HAP-1 (cell line): ENCODE data around the gene SLC37A2.
A peak's percentile ranks its signal among the peaks of the same experiment; 100 is the strongest.
"Not testable (repeated sequence)": the region's sequence is repeated elsewhere in the genome, so short reads cannot be mapped to it uniquely, and the experiment has no call there.

Experiments
- DNase-seq, 2 experiments: peaks; one replicate each; pipeline ENCODE4 v3.0.0-alpha.2; 2016 to 2020; ENCODE audit warnings: low spot score in 2 of 2
- H3K27me3 ChIP-seq: fragments of 250-450 bp; sonication (Bioruptor Pico); 2 replicates; pipeline ENCODE4 v1.5.1; 2020; ENCODE audit warnings: low read depth, mild to moderate bottlenecking, moderate library complexity
- H3K36me3 ChIP-seq: fragments of 250-450 bp; sonication (Bioruptor Pico); replicated peaks from 2 replicates; pipeline ENCODE4 v1.5.1; 2020; ENCODE audit warnings: mild to moderate bottlenecking
- H3K4me1 ChIP-seq: fragments of 250-450 bp; sonication (Bioruptor Pico); 2 replicates; pipeline ENCODE4 v1.5.1; 2020; ENCODE audit warnings: mild to moderate bottlenecking
- H3K4me3 ChIP-seq: fragments of 250-450 bp; sonication (Bioruptor Pico); 2 replicates; pipeline ENCODE4 v1.5.1; 2020; ENCODE audit warnings: mild to moderate bottlenecking, moderate library complexity
- H3K9me3 ChIP-seq: fragments of 250-450 bp; sonication (Bioruptor Pico); 2 replicates; pipeline ENCODE4 v1.5.1; 2020; ENCODE audit warnings: mild to moderate bottlenecking, moderate library complexity
- in situ Hi-C: fragments of 300-500 bp; cut with MboI; formaldehyde crosslinking; loops from 3 replicates; pipeline ENCODE4 v1.14.3; 2020; ENCODE audit warnings: low sequenced_read_pairs, inconsistent platforms, mixed read lengths

The SLC37A2 gene

GRCh38 chr11:125083312-125084056, 20.4 kb downstream of the SLC37A2 start:
- Histone ChIP-seq H3K4me3 (no peak overlapping the region), H3K9me3 (no peaks in the 10 kb centered on the region), H3K4me1 (no peaks in the 10 kb centered on the region), H3K36me3 (no peaks in the 10 kb centered on the region), H3K27me3 (no peaks in the 10 kb centered on the region)
- in situ Hi-C loops, result no loop called here
- no peak for DNase-seq

DNA sequence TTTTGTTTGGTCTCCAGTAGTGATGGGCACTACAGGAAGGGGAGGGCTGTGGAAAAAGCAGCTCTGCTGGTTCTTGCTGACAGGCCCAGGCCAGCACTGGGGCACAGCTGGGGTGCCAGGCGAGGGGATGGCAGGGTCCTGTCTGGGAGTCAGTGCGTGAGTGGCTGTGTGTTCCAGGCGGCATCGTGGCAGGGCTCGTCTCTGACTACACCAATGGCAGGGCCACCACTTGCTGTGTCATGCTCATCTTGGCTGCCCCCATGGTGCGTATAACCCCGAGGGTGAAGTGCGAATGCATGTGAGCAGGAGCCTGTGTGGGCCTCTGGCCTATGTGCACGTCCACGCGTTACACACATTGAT, 20.9 kb downstream of the SLC37A2 start:
- DNase-seq, result no peak
- no peaks in the 10 kb centered on the region for H3K27me3 ChIP-seq
- H3K9me3 ChIP-seq, result no peaks in the 10 kb centered on the region
- no peaks in the 10 kb centered on the region for H3K4me1 ChIP-seq
- in situ Hi-C loops, result no loop called here
- no peak overlapping the region for H3K4me3 ChIP-seq
- no peaks in the 10 kb centered on the region for H3K36me3 ChIP-seq

- DNase-seq, result no peak
- Histone ChIP-seq H3K36me3 (no peaks in the 10 kb centered on the region), H3K9me3 (no peaks in the 10 kb centered on the region), H3K4me1 (no peaks in the 10 kb centered on the region), H3K4me3 (no peak overlapping the region), H3K27me3 (no peaks in the 10 kb centered on the region)
- in situ Hi-C loops, result no loop called here
These were observed 21.7 kb downstream of the SLC37A2 start for GRCh38 chr11:125084761-125085231.

- DNase-seq, result no peak
- H3K9me3 ChIP-seq, result no peaks in the 10 kb centered on the region
- H3K36me3 ChIP-seq, result no peaks in the 10 kb centered on the region
- no peaks in the 10 kb centered on the region for H3K4me1 ChIP-seq
- H3K27me3 ChIP-seq, result no peaks in the 10 kb centered on the region
- no peak overlapping the region for H3K4me3 ChIP-seq
- in situ Hi-C loops, result no loop called here
These were observed 22.4 kb downstream of the SLC37A2 start for GRCh38 chr11:125085301-125086081.

GRCh38 chr11:125086633-125087296, 23.7 kb downstream of the SLC37A2 start:
- peaks cover 4% of the 10 kb centered on the region; the same call in 1 of the 2 replicates for H3K4me1 ChIP-seq
- no peaks in the 10 kb centered on the region for H3K27me3 ChIP-seq
- in situ Hi-C loops, result no loop called here
- no peak for DNase-seq
- H3K4me3 ChIP-seq, result no peak overlapping the region
- no peaks in the 10 kb centered on the region for H3K9me3 ChIP-seq
- no peaks in the 10 kb centered on the region for H3K36me3 ChIP-seq

- no peaks in the 10 kb centered on the region for H3K27me3 ChIP-seq
- peaks cover 4% of the 10 kb centered on the region; the same call in 1 of the 2 replicates for H3K4me1 ChIP-seq
- no peak overlapping the region for H3K4me3 ChIP-seq
- no peak for DNase-seq
- in situ Hi-C loops, result no loop called here
- H3K36me3 ChIP-seq, result no peaks in the 10 kb centered on the region
- H3K9me3 ChIP-seq, result no peaks in the 10 kb centered on the region
These were observed 25.0 kb downstream of the SLC37A2 start for GRCh38 chr11:125088123-125088522.

GRCh38 chr11:125088576-125089455, 25.7 kb downstream of the SLC37A2 start:
- Histone ChIP-seq H3K4me3 (no peak overlapping the region), H3K36me3 (no peaks in the 10 kb centered on the region), H3K27me3 (no peaks in the 10 kb centered on the region), H3K4me1 (peaks cover 4% of the 10 kb centered on the region; the same call in 1 of the 2 replicates), H3K9me3 (no peaks in the 10 kb centered on the region)
- DNase-seq, result no peak
- in situ Hi-C loops, result no loop called here

GRCh38 chr11:125089481-125089880, 26.4 kb downstream of the SLC37A2 start:
- H3K36me3 ChIP-seq, H3K9me3 ChIP-seq, H3K4me1 ChIP-seq, DNase-seq, H3K27me3 ChIP-seq, in situ Hi-C loops, H3K4me3 ChIP-seq: not testable (repeated sequence)

- H3K9me3 ChIP-seq, H3K4me3 ChIP-seq, H3K36me3 ChIP-seq, H3K27me3 ChIP-seq, DNase-seq: not testable (repeated sequence)
- H3K4me1 ChIP-seq, result peaks cover 13% of the 10 kb centered on the region
- in situ Hi-C loops, result loop anchor here (5.0 to 10.0 kb wide), 3 partner anchors 55 to 335 kb away; no protein-coding TSS in a partner anchor
These were observed 27.0 kb downstream of the SLC37A2 start for GRCh38 chr11:125090151-125090550.

GRCh38 chr11:125090816-125091215, 27.7 kb downstream of the SLC37A2 start:
- Histone ChIP-seq H3K4me3 (no peak overlapping the region), H3K36me3 (0 out of 2 replicates have a peak, but pooled peaks cover 1% of the 10 kb centered on the region), H3K27me3 (no peaks in the 10 kb centered on the region), H3K9me3 (no peaks in the 10 kb centered on the region), H3K4me1 (peaks cover 20% of the 10 kb centered on the region)
- in situ Hi-C loops, result loop anchor here (5.0 to 10.0 kb wide), 3 partner anchors 54 to 334 kb away; no protein-coding TSS in a partner anchor
- no peak for DNase-seq

GRCh38 chr11:125091247-125091876, 28.3 kb downstream of the SLC37A2 start:
- Histone ChIP-seq H3K4me1 (peaks cover 20% of the 10 kb centered on the region), H3K4me3 (no peak overlapping the region), H3K27me3 (no peaks in the 10 kb centered on the region), H3K36me3 (peaks cover 3% of the 10 kb centered on the region; the same call in 1 of the 2 replicates), H3K9me3 (no peaks in the 10 kb centered on the region)
- in situ Hi-C loops, result loop anchor here (5.0 to 10.0 kb wide), 3 partner anchors 53 to 333 kb away; no protein-coding TSS in a partner anchor
- DNase-seq, result peak; percentile 76 to 79

GRCh38 chr11:125091877-125092664, 29.0 kb downstream of the SLC37A2 start:
- Histone ChIP-seq H3K4me3 (no peak overlapping the region), H3K4me1 (peaks cover 20% of the 10 kb centered on the region), H3K36me3 (peaks cover 7% of the 10 kb centered on the region), H3K9me3 (no peaks in the 10 kb centered on the region), H3K27me3 (no peaks in the 10 kb centered on the region)
- in situ Hi-C loops, result loop anchor here (5.0 to 10.0 kb wide), 3 partner anchors 53 to 333 kb away; no protein-coding TSS in a partner anchor
- no peak for DNase-seq
